K562 (cell line): Measurements from ENCODE around the gene PCSK5. TPM values are rescaled to one million over a fixed set of nuclear protein-coding genes. Genes with fewer than 3 reads are reported as not detected.

Experiments used
- BRD9 ChIP-seq: fragments of 450-650 bp; IDR thresholded peaks from 2 replicates; pipeline ENCODE4 v1.6.1; 2018; ENCODE audit warnings: low read depth; ENCODE audit not compliant: partially characterized antibody
- MYBL2 ChIP-seq, 2 experiments: fragments of 450-650 bp in 1 of 2; sonication (generic) in 1 of 2; formaldehyde crosslinking in 1 of 2; IDR thresholded peaks; 2 replicates each; pipeline versions ENCODE4 v1.6.1 to v1.8.1; 2017 to 2022; ENCODE audit warnings: borderline replicate concordance in 1 of 2, inconsistent platforms in 1 of 2, low read depth in 1 of 2, mild to moderate bottlenecking in 1 of 2, missing genetic modification reagents in 1 of 2, moderate library complexity in 1 of 2
- polyA plus RNA-seq, 8 experiments: library from polyadenylated mRNA; depleted of rRNA in 4 of 8; stranded (reverse) in 5 of 8; unstranded in 3 of 8; fragments of >200 nt; fragmentation: Nextera tagmentation in 2 of 8; fragmentation: Illumina TruSeq in 1 of 8; extraction: Ambion mirVana in 2 of 8; extraction: Trizol in 1 of 8; gene quantifications; 2 replicates each; pipeline versions ENCODE4 v1.2.1 to v1.2.3, GENCODE V29; 2011 to 2014; ENCODE audit warnings: inconsistent platforms in 1 of 8, missing spikeins in 1 of 8
- total RNA-seq, 7 experiments: library from RNA; depleted of rRNA in 6 of 7; stranded (reverse); fragments of >200 nt in 6 of 7; fragmentation: Illumina TruSeq in 2 of 7; extraction: Trizol in 2 of 7; gene quantifications; 2 replicates each; pipeline versions ENCODE4 v1.2.1 to v1.2.3, GENCODE V29; 2011 to 2021; ENCODE audit warnings: low replicate concordance in 1 of 7
- TF ChIP-seq, protein P1 (sequence below): fragments of 450-650 bp; IDR thresholded peaks from 2 replicates; pipeline ENCODE4 v1.6.1; 2016; ENCODE audit warnings: mild to moderate bottlenecking, moderate library complexity
- TF ChIP-seq, protein P2 (sequence below), 2 experiments: fragments of 450-650 bp in 1 of 2; sonication (generic) in 1 of 2; formaldehyde crosslinking in 1 of 2; IDR thresholded peaks in 1 of 2; conservative IDR thresholded peaks in 1 of 2; 2 replicates each; pipeline versions ENCODE4 v1.6.1 to v1.8.1; 2016 to 2023; ENCODE audit warnings: mild to moderate bottlenecking in 2 of 2, moderate library complexity in 2 of 2, inconsistent platforms in 1 of 2, missing genetic modification reagents in 1 of 2

PCSK5 gene
- total and polyA plus RNA-seq, 9 of the 15 experiments (the other 6 are each of a cell fraction or from before 2014, with no cell fraction given) = not detected

DNA sequence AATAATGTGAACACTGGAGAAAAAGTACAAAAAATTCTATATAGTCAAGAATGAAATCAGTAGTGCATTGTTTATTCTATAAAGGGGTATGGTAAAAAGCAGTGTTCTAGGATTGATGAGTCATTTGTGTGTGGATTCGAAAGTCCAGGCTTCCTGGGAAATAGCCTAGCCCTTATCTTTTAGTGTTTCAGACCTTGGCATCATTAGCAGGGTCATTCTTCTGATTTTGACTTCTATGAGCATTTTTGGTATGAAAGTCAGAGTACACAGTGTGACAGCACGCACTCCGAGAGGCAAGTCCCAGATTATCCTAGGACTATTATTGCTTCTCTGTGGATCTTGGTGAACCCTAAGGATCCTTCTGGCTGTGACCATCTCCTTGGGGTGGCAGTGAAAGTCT lies 16.9 kb downstream of the PCSK5 start (continued):
- TF ChIP-seq, protein P1, sequence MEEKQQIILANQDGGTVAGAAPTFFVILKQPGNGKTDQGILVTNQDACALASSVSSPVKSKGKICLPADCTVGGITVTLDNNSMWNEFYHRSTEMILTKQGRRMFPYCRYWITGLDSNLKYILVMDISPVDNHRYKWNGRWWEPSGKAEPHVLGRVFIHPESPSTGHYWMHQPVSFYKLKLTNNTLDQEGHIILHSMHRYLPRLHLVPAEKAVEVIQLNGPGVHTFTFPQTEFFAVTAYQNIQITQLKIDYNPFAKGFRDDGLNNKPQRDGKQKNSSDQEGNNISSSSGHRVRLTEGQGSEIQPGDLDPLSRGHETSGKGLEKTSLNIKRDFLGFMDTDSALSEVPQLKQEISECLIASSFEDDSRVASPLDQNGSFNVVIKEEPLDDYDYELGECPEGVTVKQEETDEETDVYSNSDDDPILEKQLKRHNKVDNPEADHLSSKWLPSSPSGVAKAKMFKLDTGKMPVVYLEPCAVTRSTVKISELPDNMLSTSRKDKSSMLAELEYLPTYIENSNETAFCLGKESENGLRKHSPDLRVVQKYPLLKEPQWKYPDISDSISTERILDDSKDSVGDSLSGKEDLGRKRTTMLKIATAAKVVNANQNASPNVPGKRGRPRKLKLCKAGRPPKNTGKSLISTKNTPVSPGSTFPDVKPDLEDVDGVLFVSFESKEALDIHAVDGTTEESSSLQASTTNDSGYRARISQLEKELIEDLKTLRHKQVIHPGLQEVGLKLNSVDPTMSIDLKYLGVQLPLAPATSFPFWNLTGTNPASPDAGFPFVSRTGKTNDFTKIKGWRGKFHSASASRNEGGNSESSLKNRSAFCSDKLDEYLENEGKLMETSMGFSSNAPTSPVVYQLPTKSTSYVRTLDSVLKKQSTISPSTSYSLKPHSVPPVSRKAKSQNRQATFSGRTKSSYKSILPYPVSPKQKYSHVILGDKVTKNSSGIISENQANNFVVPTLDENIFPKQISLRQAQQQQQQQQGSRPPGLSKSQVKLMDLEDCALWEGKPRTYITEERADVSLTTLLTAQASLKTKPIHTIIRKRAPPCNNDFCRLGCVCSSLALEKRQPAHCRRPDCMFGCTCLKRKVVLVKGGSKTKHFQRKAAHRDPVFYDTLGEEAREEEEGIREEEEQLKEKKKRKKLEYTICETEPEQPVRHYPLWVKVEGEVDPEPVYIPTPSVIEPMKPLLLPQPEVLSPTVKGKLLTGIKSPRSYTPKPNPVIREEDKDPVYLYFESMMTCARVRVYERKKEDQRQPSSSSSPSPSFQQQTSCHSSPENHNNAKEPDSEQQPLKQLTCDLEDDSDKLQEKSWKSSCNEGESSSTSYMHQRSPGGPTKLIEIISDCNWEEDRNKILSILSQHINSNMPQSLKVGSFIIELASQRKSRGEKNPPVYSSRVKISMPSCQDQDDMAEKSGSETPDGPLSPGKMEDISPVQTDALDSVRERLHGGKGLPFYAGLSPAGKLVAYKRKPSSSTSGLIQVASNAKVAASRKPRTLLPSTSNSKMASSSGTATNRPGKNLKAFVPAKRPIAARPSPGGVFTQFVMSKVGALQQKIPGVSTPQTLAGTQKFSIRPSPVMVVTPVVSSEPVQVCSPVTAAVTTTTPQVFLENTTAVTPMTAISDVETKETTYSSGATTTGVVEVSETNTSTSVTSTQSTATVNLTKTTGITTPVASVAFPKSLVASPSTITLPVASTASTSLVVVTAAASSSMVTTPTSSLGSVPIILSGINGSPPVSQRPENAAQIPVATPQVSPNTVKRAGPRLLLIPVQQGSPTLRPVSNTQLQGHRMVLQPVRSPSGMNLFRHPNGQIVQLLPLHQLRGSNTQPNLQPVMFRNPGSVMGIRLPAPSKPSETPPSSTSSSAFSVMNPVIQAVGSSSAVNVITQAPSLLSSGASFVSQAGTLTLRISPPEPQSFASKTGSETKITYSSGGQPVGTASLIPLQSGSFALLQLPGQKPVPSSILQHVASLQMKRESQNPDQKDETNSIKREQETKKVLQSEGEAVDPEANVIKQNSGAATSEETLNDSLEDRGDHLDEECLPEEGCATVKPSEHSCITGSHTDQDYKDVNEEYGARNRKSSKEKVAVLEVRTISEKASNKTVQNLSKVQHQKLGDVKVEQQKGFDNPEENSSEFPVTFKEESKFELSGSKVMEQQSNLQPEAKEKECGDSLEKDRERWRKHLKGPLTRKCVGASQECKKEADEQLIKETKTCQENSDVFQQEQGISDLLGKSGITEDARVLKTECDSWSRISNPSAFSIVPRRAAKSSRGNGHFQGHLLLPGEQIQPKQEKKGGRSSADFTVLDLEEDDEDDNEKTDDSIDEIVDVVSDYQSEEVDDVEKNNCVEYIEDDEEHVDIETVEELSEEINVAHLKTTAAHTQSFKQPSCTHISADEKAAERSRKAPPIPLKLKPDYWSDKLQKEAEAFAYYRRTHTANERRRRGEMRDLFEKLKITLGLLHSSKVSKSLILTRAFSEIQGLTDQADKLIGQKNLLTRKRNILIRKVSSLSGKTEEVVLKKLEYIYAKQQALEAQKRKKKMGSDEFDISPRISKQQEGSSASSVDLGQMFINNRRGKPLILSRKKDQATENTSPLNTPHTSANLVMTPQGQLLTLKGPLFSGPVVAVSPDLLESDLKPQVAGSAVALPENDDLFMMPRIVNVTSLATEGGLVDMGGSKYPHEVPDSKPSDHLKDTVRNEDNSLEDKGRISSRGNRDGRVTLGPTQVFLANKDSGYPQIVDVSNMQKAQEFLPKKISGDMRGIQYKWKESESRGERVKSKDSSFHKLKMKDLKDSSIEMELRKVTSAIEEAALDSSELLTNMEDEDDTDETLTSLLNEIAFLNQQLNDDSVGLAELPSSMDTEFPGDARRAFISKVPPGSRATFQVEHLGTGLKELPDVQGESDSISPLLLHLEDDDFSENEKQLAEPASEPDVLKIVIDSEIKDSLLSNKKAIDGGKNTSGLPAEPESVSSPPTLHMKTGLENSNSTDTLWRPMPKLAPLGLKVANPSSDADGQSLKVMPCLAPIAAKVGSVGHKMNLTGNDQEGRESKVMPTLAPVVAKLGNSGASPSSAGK = no peak
- TF ChIP-seq BRD9 (no peak), MYBL2 (IDR thresholded peaks at IDR 0.05; ENCODE audit: low read depth) (no peak), MYBL2 (CRISPR knock-in tag; IDR thresholded peaks at IDR 0.05; ENCODE audit: borderline replicate concordance) (no peak)
- TF ChIP-seq, protein P2, sequence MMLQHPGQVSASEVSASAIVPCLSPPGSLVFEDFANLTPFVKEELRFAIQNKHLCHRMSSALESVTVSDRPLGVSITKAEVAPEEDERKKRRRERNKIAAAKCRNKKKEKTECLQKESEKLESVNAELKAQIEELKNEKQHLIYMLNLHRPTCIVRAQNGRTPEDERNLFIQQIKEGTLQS (IDR thresholded peaks at IDR 0.05) = no peak
- TF ChIP-seq, protein P2 (CRISPR knock-in tag; conservative IDR thresholded peaks at IDR 0.05) = no peak
